Heart left ventricle (tissue), 13 donors: ENCODE results near the gene TGIF1.

ENCODE experiments used
- CTCF ChIP-seq, 12 donors: fragments of 200-600 bp; sonication (generic) in 4 of 12; IDR thresholded peaks; one replicate each; pipeline versions ENCODE4 v1.5.0 to v1.8.0; 2018 to 2022; ENCODE audit warnings: antibody characterized with exemption in 12 of 12, mild to moderate bottlenecking in 5 of 12
- POLR2A ChIP-seq, 2 donors: fragments of 450-650 bp; IDR thresholded peaks; one replicate each; pipeline ENCODE4 v1.6.1; 2017; ENCODE audit warnings: antibody characterized with exemption in 2 of 2, mild to moderate bottlenecking in 2 of 2, moderate library complexity in 2 of 2
- donor health status: ischemic (EF 13 %, LVEDD 7.1; RV severe dilation, severe dysfunction).
- donor health status: DM: no; HTN: yes; CAD: no.
- donor health status: DM: no; HTN: no; CAD: no.
- donor health status: ischemic (EF 25% LVEDD 6.9; RV normal size, moderate dysfunction).
- donor health status: ischemic (EF 25% LVEDD 5.7; RV mildly dilated, moderate dysfunction).
- donor health status: ischemic (EF 35%, LVEDD 5.7; RV mildly dilated, moderate dysfunction).
- donor health status: nonischemic (EF 11% LVEDD 7.7; RV severe dilation, severe dysfunction).
- donor health status: DM: yes; HTN: yes; CAD: no.
- donor health status: PGD.
- donor health status: ischemic (EF 29% LVEDD 5.4; RV normal size, mild dysfunction).
- donor health status: nonischemic (EF 23%, LVEDD 6.1; RV moderate dilation, normal function).

GRCh38 chr18:3478262-3478978 lies 28.4 kb downstream of the TGIF1 start:
- TF ChIP-seq CTCF (IDR thresholded peaks at IDR 0.05) (no peak), POLR2A (IDR thresholded peaks at IDR 0.05) (no peak)
